K562 (cell line): ENCODE measurements around the gene SELENOF. TPM values are rescaled to one million over a fixed set of nuclear protein-coding genes. Genes with fewer than 3 reads are reported as not detected.
A peak's percentile ranks its signal among the peaks of the same experiment; 100 is the strongest.

Experiments used
- ATAC-seq: fragments of 200-7000 bp; cut with Tn5 transposase; 3 replicates; pipeline ENCODE4 v1.9.1; 2020; ENCODE audit warnings: moderate library complexity
- BruUV-seq: library from RNA; stranded (reverse); fragments of 400-500 nt; replicated peaks from 2 replicates; lab custom pipeline; 2021; lab: Mats Ljungman, UMichigan
- CTCF ChIA-PET: fragments of 300-600 bp; formaldehyde crosslinking; extraction: SDS; loops from one replicate; lab custom pipeline; 2021; ENCODE audit warnings: low intra/inter-chr PET ratio; lab: Yijun Ruan, JAX
- POLR2A ChIA-PET: fragments of 300-600, 350-650 bp; sonication (Branson Sonifier 250); formaldehyde crosslinking; extraction: SDS; loops from one replicate; lab custom pipeline; 2021; ENCODE audit warnings: antibody characterized with exemption, inconsistent platforms; lab: Yijun Ruan, JAX
- DNase-seq, 4 experiments: peaks; one replicate each; pipeline versions ENCODE4 v3.0.0 to v3.0.0-alpha.2; 2011 to 2018; ENCODE audit warnings: low spot score in 3 of 4, mixed read lengths in 3 of 4; ENCODE audit errors: extremely low read depth in 1 of 4
- FAIRE-seq: peaks from 2 replicates; lab custom pipeline; 2011; peaks lifted over from hg19 to GRCh38; lab: Jason Lieb, UNC
- H2AFZ ChIP-seq: 2 replicates; pipeline ENCODE4 v1.6.0; 2011; ENCODE audit warnings: low read depth, low read length, control low read depth, inconsistent platforms
- H3K27ac ChIP-seq: fragments of 200-600 bp; 3 replicates; pipeline ENCODE4 v1.8.0; 2011; ENCODE audit warnings: low read depth, mild to moderate bottlenecking, control low read depth, inconsistent platforms, low read length, moderate library complexity, mixed read lengths; ENCODE audit errors: extremely low read depth
- H3K27me3 ChIP-seq, 2 experiments: fragments of 300-600 bp in 1 of 2; 2 replicates in 1 of 2; 3 replicates in 1 of 2; pipeline versions ENCODE4 v1.6.0 to v1.8.0; 2011; ENCODE audit warnings: inconsistent platforms in 2 of 2, low read length in 2 of 2, mild to moderate bottlenecking in 1 of 2, mixed read lengths in 1 of 2, moderate library complexity in 1 of 2; ENCODE audit not compliant: control insufficient read depth in 2 of 2, insufficient read depth in 2 of 2
- H3K36me3 ChIP-seq: fragments of 300-600 bp; 3 replicates; pipeline ENCODE4 v1.8.0; 2011; ENCODE audit warnings: mild to moderate bottlenecking, low read length, inconsistent platforms; ENCODE audit not compliant: control insufficient read depth, insufficient read depth
- H3K4me1 ChIP-seq, 2 experiments: fragments of 200-600 bp in 1 of 2; replicated peaks in 1 of 2; 2 replicates in 1 of 2; 3 replicates in 1 of 2; pipeline versions ENCODE4 v1.5.1 to v1.8.0; 2011; ENCODE audit warnings: inconsistent platforms in 2 of 2, low read length in 2 of 2, mild to moderate bottlenecking in 1 of 2, mixed read lengths in 1 of 2, moderate library complexity in 1 of 2; ENCODE audit not compliant: control insufficient read depth in 2 of 2, insufficient read depth in 2 of 2
- H3K4me2 ChIP-seq: 2 replicates; pipeline ENCODE4 v1.6.1; 2011; ENCODE audit warnings: low read length, control low read depth, inconsistent platforms, mixed read lengths; ENCODE audit not compliant: insufficient read depth
- H3K4me3 ChIP-seq: fragments of 200-600 bp; sonication (generic), shearing (Covaris generic); 2 replicates; pipeline ENCODE4 v1.5.1; 2016; ENCODE audit warnings: control low read depth, inconsistent platforms
- H3K79me2 ChIP-seq: fragments of 200-600 bp; 3 replicates; pipeline ENCODE4 v1.8.0; 2011; ENCODE audit warnings: low read length, inconsistent platforms; ENCODE audit not compliant: control insufficient read depth, insufficient read depth
- H3K9ac ChIP-seq, 2 experiments: 2 replicates each; pipeline versions ENCODE4 v1.6.0 to v1.6.1; 2011; ENCODE audit warnings: low read depth in 2 of 2, low read length in 2 of 2, control low read depth in 1 of 2, inconsistent platforms in 1 of 2, mild to moderate bottlenecking in 1 of 2, mixed read lengths in 1 of 2; ENCODE audit not compliant: insufficient read depth in 1 of 2
- H3K9me1 ChIP-seq: one replicate; pipeline ENCODE4 v1.6.0; 2011; ENCODE audit warnings: inconsistent platforms, mild to moderate bottlenecking, low read length, moderate library complexity; ENCODE audit not compliant: control insufficient read depth, insufficient read depth
- H3K9me3 ChIP-seq: replicated peaks from 2 replicates; pipeline ENCODE4 v1.5.1; 2011; ENCODE audit warnings: low read depth, low read length, inconsistent platforms; ENCODE audit not compliant: control insufficient read depth, insufficient read depth
- H4K20me1 ChIP-seq: replicated peaks from 2 replicates; pipeline ENCODE4 v1.6.1; 2011; ENCODE audit warnings: low read length, inconsistent platforms, mixed read lengths; ENCODE audit not compliant: control insufficient read depth, insufficient read depth
- CBX1 ChIP-seq: sonication (generic); IDR thresholded peaks from 2 replicates; pipeline ENCODE4 v1.6.1; 2016; ENCODE audit warnings: antibody characterized with exemption, low read depth, mild to moderate bottlenecking
- CBX3 ChIP-seq, 2 experiments: IDR thresholded peaks; 1 replicate in 1 of 2; 2 replicates in 1 of 2; pipeline ENCODE4 v1.6.1; 2012; ENCODE audit warnings: inconsistent platforms in 2 of 2, low read length in 2 of 2, borderline replicate concordance in 1 of 2, control low read depth in 1 of 2
- CBX5 ChIP-seq: IDR thresholded peaks from 2 replicates; pipeline ENCODE4 v1.6.1; 2014; ENCODE audit warnings: low read depth, borderline replicate concordance
- COPS2 ChIP-seq: fragments of 450-650 bp; conservative IDR thresholded peaks from 2 replicates; pipeline ENCODE4 v1.6.1; 2016; ENCODE audit warnings: mild to moderate bottlenecking, moderate library complexity
- HCFC1 ChIP-seq: IDR thresholded peaks from 2 replicates; pipeline ENCODE4 v1.6.1; 2012; ENCODE audit warnings: low read depth, low read length, improper control_type of control experiment
- OTX1 ChIP-seq: fragments of 450-650 bp; formaldehyde crosslinking; IDR thresholded peaks from 2 replicates; pipeline ENCODE4 v1.4.0; 2022; ENCODE audit warnings: mild to moderate bottlenecking
- SIN3A ChIP-seq, 2 experiments: fragments of 150-350 bp in 1 of 2; IDR thresholded peaks; 2 replicates each; pipeline ENCODE4 v1.6.1; 2011 to 2016; ENCODE audit warnings: borderline replicate concordance in 2 of 2, low read depth in 2 of 2, low read length in 2 of 2, mild to moderate bottlenecking in 2 of 2, moderate library complexity in 2 of 2; ENCODE audit not compliant: control insufficient read depth in 1 of 2
- TRIM24 ChIP-seq, 2 experiments: fragments of 450-650 bp; IDR thresholded peaks; 2 replicates each; pipeline ENCODE4 v1.6.1; 2016
- ZFP36 ChIP-seq: fragments of 150-350 bp; IDR thresholded peaks from 2 replicates; pipeline ENCODE4 v1.6.1; 2018; ENCODE audit warnings: low read length, low read depth; ENCODE audit not compliant: partially characterized antibody
- WGBS: fragments of 100-300 bp; shearing (Covaris generic); methylation state at CpG from one replicate; pipeline ENCODE4 v1.1.6; 2016; ENCODE audit warnings: low coverage, mixed read lengths; ENCODE audit not compliant: insufficient coverage; ENCODE audit errors: missing lambda C conversion rate; 5-methylcytosine and 5-hydroxymethylcytosine counted together
- in situ Hi-C: fragments of 300-500 bp; cut with MboI; formaldehyde crosslinking; loops from 4 replicates; pipeline ENCODE4 v1.15.0; 2018; ENCODE audit warnings: inconsistent platforms, mixed read lengths
- intact Hi-C: fragments of 100-400 bp; cut with micrococcal nuclease; formaldehyde crosslinking; loops from 2 replicates; pipeline ENCODE4 v1.14.2; 2022
- polyA plus RNA-seq, 8 experiments: library from polyadenylated mRNA; depleted of rRNA in 4 of 8; stranded (reverse) in 5 of 8; unstranded in 3 of 8; fragments of >200 nt; fragmentation: Nextera tagmentation in 2 of 8; fragmentation: Illumina TruSeq in 1 of 8; extraction: Ambion mirVana in 2 of 8; extraction: Trizol in 1 of 8; gene quantifications; 2 replicates each; pipeline versions ENCODE4 v1.2.1 to v1.2.3, GENCODE V29; 2011 to 2014; ENCODE audit warnings: inconsistent platforms in 1 of 8, missing spikeins in 1 of 8
- total RNA-seq, 7 experiments: library from RNA; depleted of rRNA in 6 of 7; stranded (reverse); fragments of >200 nt in 6 of 7; fragmentation: Illumina TruSeq in 2 of 7; extraction: Trizol in 2 of 7; gene quantifications; 2 replicates each; pipeline versions ENCODE4 v1.2.1 to v1.2.3, GENCODE V29; 2011 to 2021; ENCODE audit warnings: low replicate concordance in 1 of 7
- TF ChIP-seq, protein P1 (sequence below): fragments of 450-650 bp; IDR thresholded peaks from 2 replicates; pipeline ENCODE4 v1.6.1; 2018; ENCODE audit warnings: mild to moderate bottlenecking, low read depth; ENCODE audit not compliant: partially characterized antibody
- TF ChIP-seq, protein P2 (sequence below), 3 experiments: fragments of 200-800 bp in 1 of 3; sonication (Bioruptor generic) in 1 of 3; sonication (generic) in 1 of 3; formaldehyde crosslinking in 1 of 3; IDR thresholded peaks; 2 replicates each; pipeline versions ENCODE4 v1.6.1 to v1.8.0; 2016 to 2022; ENCODE audit warnings: mild to moderate bottlenecking in 2 of 3, missing compliant biosample characterization in 2 of 3, missing genetic modification characterization in 2 of 3, missing genetic modification reagents in 1 of 3

SELENOF gene
- total and polyA plus RNA-seq, 9 of the 15 experiments (the other 6 are each of a cell fraction or from before 2014, with no cell fraction given), result 115 to 394 (median 215) TPM

DNA sequence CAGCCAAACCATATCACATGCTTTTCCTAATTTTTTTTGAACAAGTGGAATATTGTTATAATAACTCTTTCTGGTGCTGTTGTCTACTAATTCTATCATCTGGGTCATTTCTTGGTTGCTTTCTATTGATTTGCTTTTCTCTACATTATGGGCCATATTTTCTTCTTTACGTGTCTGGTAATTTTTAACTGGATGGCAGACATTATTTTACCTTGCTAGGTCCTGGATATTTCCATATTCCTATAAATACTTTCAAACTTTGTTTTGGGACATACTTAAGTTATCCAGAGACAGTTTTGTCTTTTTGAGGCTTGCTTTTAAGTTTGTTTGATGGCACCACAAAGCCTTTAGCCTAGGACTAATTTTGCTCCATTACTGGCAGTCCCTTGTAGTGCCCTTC lies 11.8 kb upstream of the SELENOF start:
- TF ChIP-seq CBX3 (IDR thresholded peaks at IDR 0.05; ENCODE audit: borderline replicate concordance in 1 of 2, low read length in 2 of 2) (0 out of 3 replicates have a peak, but pooled peaks of 1 of the 2 experiments have one; percentile 4), CBX5 (no peak)
- no peak for DNase-seq
- Histone ChIP-seq H4K20me1 (no peaks in the 10 kb centered on the region), H3K27me3 (no peaks in the 10 kb centered on the region), H3K4me2 (no peak overlapping the region), H3K9ac (no peak overlapping the region), H2AFZ (no peak overlapping the region), H3K79me2 (peaks cover 97% of the 10 kb centered on the region), H3K27ac (no peak overlapping the region), H3K4me3 (no peak overlapping the region), H3K9me1 (no peaks in the 10 kb centered on the region), H3K36me3 (peaks cover 12% of the 10 kb centered on the region; the same call in 2 of the 3 replicates), H3K9me3 (peaks cover 31% of the 10 kb centered on the region), H3K4me1 (no peaks in the 10 kb centered on the region; a peak in 1 of 5 replicates)
- BruUV-seq, result no TSS peak
- 100% methylated on average over 1 of the region's 1 CpG for WGBS
- no peak for ATAC-seq
- FAIRE-seq, result no peak
- CTCF ChIA-PET, result no interaction called here
- intact Hi-C loops, result no loop called here
- POLR2A ChIA-PET, result no interaction called here
- in situ Hi-C loops, result no loop called here

GRCh38 chr1:86924324-86924960 lies 10.5 kb upstream of the SELENOF start:
- CTCF ChIA-PET, result no interaction called here
- Histone ChIP-seq H4K20me1 (no peaks in the 10 kb centered on the region), H3K9me1 (no peaks in the 10 kb centered on the region), H3K79me2 (peaks cover 97% of the 10 kb centered on the region), H3K27me3 (no peaks in the 10 kb centered on the region), H3K36me3 (peaks cover 14% of the 10 kb centered on the region; the same call in 2 of the 3 replicates), H3K4me2 (no peak overlapping the region), H3K27ac (no peak overlapping the region), H3K9ac (no peak overlapping the region), H3K4me1 (no peaks in the 10 kb centered on the region; a peak in 1 of 5 replicates), H3K9me3 (peaks cover 31% of the 10 kb centered on the region), H3K4me3 (no peak overlapping the region), H2AFZ (no peak overlapping the region)
- no peak for DNase-seq
- in situ Hi-C loops (no loop called here), intact Hi-C loops (no loop called here)
- WGBS, result 98% methylated on average over 8 of the region's 8 CpGs
- FAIRE-seq, result no peak
- no peak for ATAC-seq
- no TSS peak for BruUV-seq
- POLR2A ChIA-PET, result interaction anchor here (0.8 to 1.7 kb wide), 2 partner anchors 10 kb away, joined by 3 read pairs; partner anchors contain the start of genes HS2ST1 and SELENOF
- peak; percentile 50 for TF ChIP-seq ZFP36
- TF ChIP-seq HCFC1, result no peak
- TF ChIP-seq COPS2, result no peak
- peak in 1 of 2 experiments; percentile 84; a peak in 1 of 3 replicates for TF ChIP-seq CBX3 (IDR thresholded peaks at IDR 0.05; ENCODE audit: borderline replicate concordance in 1 of 2, low read length in 2 of 2)
- TF ChIP-seq OTX1, result no peak
- TF ChIP-seq SIN3A (IDR thresholded peaks at IDR 0.05; ENCODE audit: borderline replicate concordance in 2 of 2, control insufficient read depth in 1 of 2, low read depth in 2 of 2, low read length in 2 of 2), result no peak
- TF ChIP-seq, protein P1, sequence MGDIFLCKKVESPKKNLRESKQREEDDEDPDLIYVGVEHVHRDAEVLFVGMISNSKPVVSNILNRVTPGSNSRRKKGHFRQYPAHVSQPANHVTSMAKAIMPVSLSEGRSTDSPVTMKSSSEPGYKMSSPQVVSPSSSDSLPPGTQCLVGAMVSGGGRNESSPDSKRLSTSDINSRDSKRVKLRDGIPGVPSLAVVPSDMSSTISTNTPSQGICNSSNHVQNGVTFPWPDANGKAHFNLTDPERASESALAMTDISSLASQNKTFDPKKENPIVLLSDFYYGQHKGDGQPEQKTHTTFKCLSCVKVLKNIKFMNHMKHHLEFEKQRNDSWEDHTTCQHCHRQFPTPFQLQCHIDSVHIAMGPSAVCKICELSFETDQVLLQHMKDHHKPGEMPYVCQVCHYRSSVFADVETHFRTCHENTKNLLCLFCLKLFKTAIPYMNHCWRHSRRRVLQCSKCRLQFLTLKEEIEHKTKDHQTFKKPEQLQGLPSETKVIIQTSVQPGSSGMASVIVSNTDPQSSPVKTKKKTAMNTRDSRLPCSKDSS, result peak; percentile 68
- 0 out of 4 replicates have a peak, but pooled peaks of 1 of the 2 experiments have one; percentile 25 for TF ChIP-seq TRIM24 (IDR thresholded peaks at IDR 0.05)
- TF ChIP-seq, protein P2, sequence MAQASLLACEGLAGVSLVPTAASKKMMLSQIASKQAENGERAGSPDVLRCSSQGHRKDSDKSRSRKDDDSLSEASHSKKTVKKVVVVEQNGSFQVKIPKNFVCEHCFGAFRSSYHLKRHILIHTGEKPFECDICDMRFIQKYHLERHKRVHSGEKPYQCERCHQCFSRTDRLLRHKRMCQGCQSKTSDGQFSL (CRISPR knock-in tag; IDR thresholded peaks at IDR 0.05), result 0 out of 2 replicates have a peak, but pooled peaks have one; percentile 50
- TF ChIP-seq, protein P2 (tag; IDR thresholded peaks at IDR 0.05), result no peak
- TF ChIP-seq CBX1, result 0 out of 2 replicates have a peak, but pooled peaks have one; percentile 50
